Caco-2 (cell line): ENCODE results near the gene CAPN13. TPM values are rescaled to one million over a fixed set of nuclear protein-coding genes. Genes with fewer than 3 reads are reported as not detected.
A peak's percentile ranks its signal among the peaks of the same experiment; 100 is the strongest.

Source experiments
- BruUV-seq: library from RNA; stranded (reverse); fragments of 400-500 nt; replicated peaks from 2 replicates; lab custom pipeline; 2021; lab: Mats Ljungman, UMichigan
- CTCF ChIA-PET: fragments of 300-600 bp; sonication (Branson Sonifier 250); formaldehyde crosslinking; loops from one replicate; lab custom pipeline; 2022; ENCODE audit warnings: antibody characterized with exemption; lab: Charles Lee
- POLR2A ChIA-PET: fragments of 300-600 bp; sonication (Branson Sonifier 250); formaldehyde crosslinking; loops from one replicate; lab custom pipeline; 2022; ENCODE audit warnings: antibody characterized with exemption; lab: Charles Lee
- DNase-seq, 2 experiments: peaks; one replicate each; pipeline versions ENCODE4 v3.0.0 to v3.0.0-alpha.2; 2020 to 2022
- H3K27me3 ChIP-seq: replicated peaks from 2 replicates; pipeline ENCODE4 v1.6.0; 2011; ENCODE audit warnings: low read length; ENCODE audit not compliant: control insufficient read depth, insufficient read depth
- H3K36me3 ChIP-seq: 2 replicates; pipeline ENCODE4 v1.5.1; 2011; ENCODE audit warnings: low read length; ENCODE audit not compliant: control insufficient read depth, insufficient read depth
- H3K4me1 ChIP-seq: fragments of 250-450 bp; sonication (Bioruptor Pico); 2 replicates; pipeline ENCODE4 v1.5.1; 2020; ENCODE audit warnings: mild to moderate bottlenecking
- H3K4me3 ChIP-seq: 2 replicates; pipeline ENCODE4 v1.5.1; 2011; ENCODE audit warnings: low read depth, mild to moderate bottlenecking, control low read depth, low read length
- H3K9me3 ChIP-seq: fragments of 250-450 bp; sonication (Bioruptor Pico); 2 replicates; pipeline ENCODE4 v1.5.1; 2020; ENCODE audit warnings: mild to moderate bottlenecking, moderate library complexity
- H3K27ac Mint-ChIP-seq: one replicate; pipeline ENCODE4 v1.8.0; 2022; ENCODE audit warnings: mixed read lengths; ENCODE audit not compliant: unreplicated experiment
- H3K27me3 Mint-ChIP-seq: one replicate; pipeline ENCODE4 v1.8.0; 2022; ENCODE audit warnings: mixed read lengths; ENCODE audit not compliant: insufficient read depth, unreplicated experiment
- H3K36me3 Mint-ChIP-seq: one replicate; pipeline ENCODE4 v1.8.0; 2022; ENCODE audit warnings: mild to moderate bottlenecking, mixed read lengths; ENCODE audit not compliant: insufficient read depth, unreplicated experiment
- H3K4me1 Mint-ChIP-seq: one replicate; pipeline ENCODE4 v1.8.0; 2022; ENCODE audit warnings: low read depth, mixed read lengths; ENCODE audit not compliant: unreplicated experiment
- H3K4me3 Mint-ChIP-seq: one replicate; pipeline ENCODE4 v1.8.0; 2022; ENCODE audit warnings: mild to moderate bottlenecking, moderate library complexity, mixed read lengths; ENCODE audit not compliant: unreplicated experiment
- H3K9me3 Mint-ChIP-seq: one replicate; pipeline ENCODE4 v1.8.0; 2022; ENCODE audit warnings: mixed read lengths; ENCODE audit not compliant: unreplicated experiment
- intact Hi-C: fragments of 100-400 bp; cut with micrococcal nuclease; formaldehyde crosslinking; loops from one replicate; pipeline ENCODE4 v1.10.0; 2022; ENCODE audit not compliant: unreplicated experiment
- total RNA-seq: library from RNA; stranded (reverse); gene quantifications from 2 replicates; pipeline ENCODE4 v1.2.3, GENCODE V29; 2022
- TF ChIP-seq, protein P1 (sequence below), 2 experiments: fragments of 200-600 bp in 1 of 2; IDR thresholded peaks; 1 replicate in 1 of 2; 2 replicates in 1 of 2; pipeline versions ENCODE4 v1.5.1 to v1.8.0; 2011 to 2022; ENCODE audit warnings: antibody characterized with exemption in 1 of 2, control low read depth in 1 of 2, inconsistent platforms in 1 of 2, low read depth in 1 of 2, low read length in 1 of 2, mild to moderate bottlenecking in 1 of 2, moderate library complexity in 1 of 2; ENCODE audit not compliant: insufficient read depth in 1 of 2, severe bottlenecking in 1 of 2, unreplicated experiment in 1 of 2

The CAPN13 gene
- total RNA-seq, 1 experiment from 2014 or later, result 2.1 TPM

DNA sequence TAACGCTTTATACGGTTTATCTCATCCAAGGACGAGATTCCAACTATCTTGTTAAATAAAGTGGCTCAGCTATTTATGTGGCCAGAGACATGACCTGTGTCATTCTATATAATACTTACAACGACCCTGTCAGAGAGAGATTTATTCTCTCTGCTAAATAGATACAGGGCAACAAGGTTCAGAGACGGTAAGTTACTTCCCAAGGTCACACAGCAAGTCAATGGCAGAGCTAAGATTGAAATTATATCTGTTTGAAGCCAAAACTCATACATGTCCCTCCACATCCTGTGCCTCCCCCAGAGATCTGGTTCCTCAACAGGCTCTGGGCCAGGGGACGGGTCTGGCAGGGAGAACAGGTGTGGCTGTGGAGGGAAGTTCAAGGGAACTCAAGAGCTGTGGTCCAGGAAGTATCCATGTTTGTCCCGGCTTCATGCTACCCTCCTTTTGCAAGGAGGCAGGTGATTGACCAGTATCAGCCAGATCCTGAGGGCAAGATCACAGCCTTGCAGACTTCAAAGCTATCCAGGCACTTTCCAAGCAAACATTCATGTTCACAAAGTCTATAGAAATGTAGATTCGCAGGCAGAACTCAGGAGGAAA, 99.8 kb downstream of the CAPN13 start:
- no peak overlapping the region for H3K4me3 ChIP-seq
- no peaks in the 10 kb centered on the region for H3K27me3 ChIP-seq
- Mint-ChIP-seq H3K27me3 (no peaks in the 10 kb centered on the region), H3K36me3 (no peaks in the 10 kb centered on the region), H3K4me1 (no peaks in the 10 kb centered on the region), H3K27ac (no peak overlapping the region), H3K9me3 (peaks cover 19% of the 10 kb centered on the region), H3K4me3 (no peak overlapping the region)
- BruUV-seq, result no TSS peak
- POLR2A ChIA-PET, result no interaction called here
- TF ChIP-seq, protein P1, sequence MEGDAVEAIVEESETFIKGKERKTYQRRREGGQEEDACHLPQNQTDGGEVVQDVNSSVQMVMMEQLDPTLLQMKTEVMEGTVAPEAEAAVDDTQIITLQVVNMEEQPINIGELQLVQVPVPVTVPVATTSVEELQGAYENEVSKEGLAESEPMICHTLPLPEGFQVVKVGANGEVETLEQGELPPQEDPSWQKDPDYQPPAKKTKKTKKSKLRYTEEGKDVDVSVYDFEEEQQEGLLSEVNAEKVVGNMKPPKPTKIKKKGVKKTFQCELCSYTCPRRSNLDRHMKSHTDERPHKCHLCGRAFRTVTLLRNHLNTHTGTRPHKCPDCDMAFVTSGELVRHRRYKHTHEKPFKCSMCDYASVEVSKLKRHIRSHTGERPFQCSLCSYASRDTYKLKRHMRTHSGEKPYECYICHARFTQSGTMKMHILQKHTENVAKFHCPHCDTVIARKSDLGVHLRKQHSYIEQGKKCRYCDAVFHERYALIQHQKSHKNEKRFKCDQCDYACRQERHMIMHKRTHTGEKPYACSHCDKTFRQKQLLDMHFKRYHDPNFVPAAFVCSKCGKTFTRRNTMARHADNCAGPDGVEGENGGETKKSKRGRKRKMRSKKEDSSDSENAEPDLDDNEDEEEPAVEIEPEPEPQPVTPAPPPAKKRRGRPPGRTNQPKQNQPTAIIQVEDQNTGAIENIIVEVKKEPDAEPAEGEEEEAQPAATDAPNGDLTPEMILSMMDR (IDR thresholded peaks at IDR 0.05; ENCODE audit: insufficient read depth in 1 of 2, low read depth in 1 of 2, low read length in 1 of 2, severe bottlenecking in 1 of 2, unreplicated experiment in 1 of 2), result no peak
- DNase-seq, result no peak
- no peaks in the 10 kb centered on the region for H3K4me1 ChIP-seq
- CTCF ChIA-PET, result interaction anchor here (8.1 kb wide), 1 partner anchor 543 kb away, joined by 209 read pairs; no protein-coding TSS in a partner anchor
- H3K36me3 ChIP-seq, result no peaks in the 10 kb centered on the region
- peaks cover 3% of the 10 kb centered on the region; the same call in 1 of the 2 replicates for H3K9me3 ChIP-seq
- intact Hi-C loops, result loop anchor here (1.0 to 10.0 kb wide), 6 partner anchors 21 to 615 kb away; partner anchors contain the start of genes LBH and LCLAT1

DNA sequence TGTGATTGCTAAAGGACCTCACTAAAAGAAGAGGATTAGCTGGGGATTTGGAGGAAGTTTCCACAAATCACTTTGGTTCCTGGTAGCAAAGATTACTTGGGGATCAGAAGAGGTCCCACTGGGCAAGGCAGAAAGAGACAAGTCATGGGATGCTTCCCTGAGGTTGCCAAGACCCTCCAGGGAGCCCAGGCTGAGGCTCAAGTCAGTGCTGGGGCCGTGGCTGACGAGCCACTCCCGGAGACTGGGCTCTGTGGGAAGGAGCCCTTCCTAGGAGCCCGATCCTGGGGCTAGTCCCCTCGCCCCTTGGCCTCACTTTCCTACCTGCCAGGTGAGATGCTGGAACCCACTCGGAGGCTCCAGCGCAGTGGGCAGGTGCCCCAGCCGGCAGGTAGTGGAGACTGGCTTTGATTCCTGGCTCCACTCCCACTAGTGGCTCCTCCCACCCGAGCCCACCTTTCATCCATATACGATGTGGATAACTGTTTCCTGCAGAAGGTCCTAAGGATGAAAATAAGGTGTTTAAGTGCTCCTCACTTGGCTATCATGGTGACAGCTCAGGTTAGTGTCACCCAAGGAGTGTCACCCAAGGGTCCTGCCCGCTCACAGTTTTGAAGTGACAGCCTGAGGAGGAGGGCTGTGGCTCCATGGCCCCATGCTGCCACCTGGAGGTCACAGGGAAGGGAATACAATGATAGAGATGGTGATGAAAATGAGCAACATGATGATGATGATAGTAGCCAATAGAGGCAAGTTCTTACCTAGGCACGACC, 100.5 kb downstream of the CAPN13 start:
- H3K4me3 ChIP-seq, result no peak overlapping the region
- H3K9me3 ChIP-seq, result peaks cover 10% of the 10 kb centered on the region
- H3K4me1 ChIP-seq, result no peaks in the 10 kb centered on the region
- POLR2A ChIA-PET, result no interaction called here
- Mint-ChIP-seq H3K4me3 (no peak overlapping the region), H3K9me3 (peaks cover 26% of the 10 kb centered on the region), H3K4me1 (no peaks in the 10 kb centered on the region), H3K27me3 (no peaks in the 10 kb centered on the region), H3K27ac (no peak overlapping the region), H3K36me3 (no peaks in the 10 kb centered on the region)
- H3K36me3 ChIP-seq, result no peaks in the 10 kb centered on the region
- DNase-seq, result peak; percentile 74 to 83
- CTCF ChIA-PET, result interaction anchor here (1.1 to 8.1 kb wide), 4 partner anchors 466 to 542 kb away, joined by 3 to 209 read pairs (median 4); no protein-coding TSS in a partner anchor
- H3K27me3 ChIP-seq, result no peaks in the 10 kb centered on the region
- BruUV-seq, result no TSS peak
- intact Hi-C loops, result loop anchor here (1.0 to 10.0 kb wide), 6 partner anchors 20 to 614 kb away; partner anchors contain the start of genes LBH and LCLAT1
- TF ChIP-seq, protein P1 (IDR thresholded peaks at IDR 0.05; ENCODE audit: insufficient read depth in 1 of 2, low read depth in 1 of 2, low read length in 1 of 2, severe bottlenecking in 1 of 2, unreplicated experiment in 1 of 2), result peak; percentile 73 to 94
